Cardiac muscle cell (in vitro differentiated cells and primary cell): ENCODE results near the gene IQGAP2. TPM values are rescaled to one million over a fixed set of nuclear protein-coding genes. Genes with fewer than 3 reads are reported as not detected.
"Not testable (repeated sequence)": the region's sequence is repeated elsewhere in the genome, so short reads cannot be mapped to it uniquely, and the experiment has no call there.

ENCODE experiments used
- DNase-seq, 2 donors: peaks; one replicate each; pipeline versions ENCODE4 v3.0.0 to v3.0.0-alpha.2; 2010 to 2017; ENCODE audit warnings: low read depth in 1 of 2, low spot score in 1 of 2
- H3K27ac ChIP-seq: fragments of 200-600 bp; sonication (generic); 2 replicates; pipeline ENCODE4 v1.5.1; 2016
- H3K27me3 ChIP-seq: fragments of 200-600 bp; sonication (generic); 2 replicates; pipeline ENCODE4 v1.6.0; 2016; ENCODE audit warnings: control low read depth
- H3K36me3 ChIP-seq: fragments of 200-600 bp; sonication (generic); 2 replicates; pipeline ENCODE4 v1.5.1; 2016; ENCODE audit warnings: control low read depth
- H3K4me1 ChIP-seq: fragments of 200-600 bp; sonication (generic); 2 replicates; pipeline ENCODE4 v1.8.1; 2017; ENCODE audit warnings: low read depth, mild to moderate bottlenecking, mixed run types
- H3K4me3 ChIP-seq: fragments of 200-600 bp; sonication (generic); 2 replicates; pipeline ENCODE4 v1.5.1; 2016; ENCODE audit warnings: mild to moderate bottlenecking
- H3K9me3 ChIP-seq: fragments of 200-600 bp; sonication (generic); 2 replicates; pipeline ENCODE4 v1.5.1; 2017; ENCODE audit warnings: low read depth, mild to moderate bottlenecking, control low read depth
- polyA plus RNA-seq: library from polyadenylated mRNA; unstranded; fragments of >200 nt; fragmentation: Nextera tagmentation; extraction: Ambion mirVana; gene quantifications from 2 replicates; pipeline ENCODE4 v1.2.1, GENCODE V29; 2016
- total RNA-seq: library from RNA; depleted of rRNA; stranded (reverse); fragments of >200 nt; gene quantifications from 2 replicates; pipeline ENCODE4 v1.2.3, GENCODE V29; 2016
- TF ChIP-seq, protein P1 (sequence below): IDR thresholded peaks from 2 replicates; pipeline ENCODE4 v1.5.1; 2012; ENCODE audit warnings: low read depth, mild to moderate bottlenecking, low read length

The IQGAP2 gene
- total and polyA plus RNA-seq, 2 experiments from 2014 or later, result 4.1 to 10.8 TPM

DNA sequence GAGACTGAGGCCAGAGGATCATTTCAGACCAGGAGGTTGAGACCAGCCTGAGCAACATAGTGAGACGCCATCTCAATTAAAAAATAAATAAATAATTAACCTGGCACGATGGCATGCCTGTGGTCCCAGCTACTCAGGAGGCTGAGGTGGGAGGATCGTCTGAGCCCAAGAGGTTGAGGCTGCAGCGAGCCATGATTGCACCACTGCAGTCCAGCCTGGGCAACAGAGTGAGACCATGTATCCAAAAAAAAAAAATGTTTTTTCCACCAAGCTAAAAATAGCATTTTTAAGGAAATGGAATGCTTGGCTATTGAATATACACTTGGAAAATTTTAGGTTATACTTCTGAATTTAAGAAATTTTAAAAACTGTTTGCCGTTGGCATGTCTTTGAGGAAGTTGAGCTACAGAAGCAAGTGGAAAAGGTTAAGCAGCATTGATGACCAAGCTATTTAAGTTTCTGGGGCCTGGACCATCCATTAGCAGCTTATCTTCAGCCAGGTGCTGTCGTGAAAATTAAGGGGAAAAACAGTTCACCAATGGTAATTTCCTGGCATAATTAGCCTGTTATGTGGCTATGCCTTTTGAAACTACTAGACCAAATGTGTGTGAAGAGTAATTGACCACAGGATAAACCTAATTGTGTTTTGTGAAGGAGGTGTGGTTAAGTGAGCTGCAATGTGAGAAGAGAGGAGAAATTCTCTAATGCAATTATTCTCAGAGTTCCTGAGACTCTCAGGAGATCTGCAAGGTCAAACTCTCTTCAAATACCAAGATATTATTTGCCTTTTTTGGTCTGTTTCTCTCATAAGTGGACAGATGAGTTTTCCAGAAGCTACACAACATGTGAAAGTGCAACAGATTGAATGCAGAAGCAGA is 333.8 kb downstream of the IQGAP2 start:
- no peak overlapping the region for H3K4me3 ChIP-seq
- DNase-seq, result no peak
- no peaks in the 10 kb centered on the region for H3K4me1 ChIP-seq
- TF ChIP-seq, protein P1, sequence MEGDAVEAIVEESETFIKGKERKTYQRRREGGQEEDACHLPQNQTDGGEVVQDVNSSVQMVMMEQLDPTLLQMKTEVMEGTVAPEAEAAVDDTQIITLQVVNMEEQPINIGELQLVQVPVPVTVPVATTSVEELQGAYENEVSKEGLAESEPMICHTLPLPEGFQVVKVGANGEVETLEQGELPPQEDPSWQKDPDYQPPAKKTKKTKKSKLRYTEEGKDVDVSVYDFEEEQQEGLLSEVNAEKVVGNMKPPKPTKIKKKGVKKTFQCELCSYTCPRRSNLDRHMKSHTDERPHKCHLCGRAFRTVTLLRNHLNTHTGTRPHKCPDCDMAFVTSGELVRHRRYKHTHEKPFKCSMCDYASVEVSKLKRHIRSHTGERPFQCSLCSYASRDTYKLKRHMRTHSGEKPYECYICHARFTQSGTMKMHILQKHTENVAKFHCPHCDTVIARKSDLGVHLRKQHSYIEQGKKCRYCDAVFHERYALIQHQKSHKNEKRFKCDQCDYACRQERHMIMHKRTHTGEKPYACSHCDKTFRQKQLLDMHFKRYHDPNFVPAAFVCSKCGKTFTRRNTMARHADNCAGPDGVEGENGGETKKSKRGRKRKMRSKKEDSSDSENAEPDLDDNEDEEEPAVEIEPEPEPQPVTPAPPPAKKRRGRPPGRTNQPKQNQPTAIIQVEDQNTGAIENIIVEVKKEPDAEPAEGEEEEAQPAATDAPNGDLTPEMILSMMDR, result no peak
- no peaks in the 10 kb centered on the region for H3K36me3 ChIP-seq
- no peaks in the 10 kb centered on the region for H3K9me3 ChIP-seq
- no peaks in the 10 kb centered on the region for H3K27me3 ChIP-seq
- H3K27ac ChIP-seq, result no peak overlapping the region

DNA sequence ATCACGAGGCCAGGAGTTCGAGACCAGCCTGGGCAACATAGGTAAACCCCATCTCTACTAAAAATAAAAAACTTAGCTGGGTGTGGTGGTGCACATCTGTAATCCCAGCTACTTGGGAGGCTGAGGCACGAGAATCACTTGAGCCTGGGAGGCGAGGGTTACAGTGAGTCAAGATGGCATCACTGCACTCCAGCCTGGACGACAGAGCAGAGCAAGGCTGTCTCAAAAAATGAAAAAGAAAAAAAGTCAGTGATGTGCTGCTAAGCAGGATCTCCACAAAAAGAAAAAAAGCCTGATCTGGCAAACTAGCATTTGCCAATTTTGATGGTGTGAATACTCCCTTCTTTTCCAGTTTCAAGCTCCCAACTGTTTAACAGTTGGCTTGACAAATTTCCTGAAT is 334.8 kb downstream of the IQGAP2 start:
- H3K27ac ChIP-seq, result no peak overlapping the region
- TF ChIP-seq, protein P1, result no peak

DNA sequence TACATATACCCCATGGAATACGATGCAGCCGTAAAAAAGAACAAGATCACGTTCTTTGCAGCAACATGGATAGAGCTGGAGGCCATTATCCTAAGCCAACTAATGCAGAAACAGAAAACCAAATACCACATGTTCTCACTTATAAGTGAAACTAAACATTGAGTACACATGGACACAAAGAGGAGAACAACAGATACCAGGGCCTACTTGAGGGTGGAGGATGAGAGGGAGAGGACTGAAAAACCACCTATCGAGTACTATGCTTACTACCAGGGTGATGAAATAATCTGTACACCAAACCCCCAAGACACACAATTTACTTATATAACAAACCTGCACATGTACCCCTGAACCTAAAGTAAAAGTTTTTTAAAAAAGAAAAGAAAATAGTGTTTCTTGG is 338.4 kb downstream of the IQGAP2 start:
- H3K4me3 ChIP-seq, H3K27me3 ChIP-seq, H3K36me3 ChIP-seq, H3K27ac ChIP-seq, H3K4me1 ChIP-seq, DNase-seq, H3K9me3 ChIP-seq: not testable (repeated sequence)

More for the DNA sequence above, 334.8 kb downstream of the IQGAP2 start:
- Histone ChIP-seq H3K9me3 (no peaks in the 10 kb centered on the region), H3K4me3 (no peak overlapping the region), H3K36me3 (no peaks in the 10 kb centered on the region), H3K27me3 (no peaks in the 10 kb centered on the region), H3K4me1 (no peaks in the 10 kb centered on the region)
- no peak for DNase-seq

DNA sequence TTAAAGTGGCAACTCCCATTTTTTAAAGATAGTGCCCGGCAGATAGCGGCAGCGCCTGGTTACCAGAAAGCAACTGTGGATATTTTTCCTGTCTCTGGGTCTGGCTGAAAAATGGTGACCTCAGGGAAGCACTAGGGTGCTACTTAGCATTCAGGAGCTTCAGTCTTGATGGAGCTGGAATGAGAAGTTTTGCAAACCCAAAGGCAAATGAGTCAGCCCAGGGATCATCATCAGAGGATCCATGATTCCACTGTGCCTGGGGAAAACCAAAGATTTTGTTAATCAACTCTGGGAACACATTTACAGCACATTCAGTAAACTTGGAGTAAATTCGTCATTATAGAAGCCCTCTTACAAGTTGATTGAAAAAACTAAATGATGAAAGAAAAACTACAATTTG is 339.5 kb downstream of the IQGAP2 start:
- Histone ChIP-seq H3K36me3 (no peaks in the 10 kb centered on the region), H3K4me3 (no peak overlapping the region), H3K4me1 (no peaks in the 10 kb centered on the region), H3K27me3 (no peaks in the 10 kb centered on the region), H3K9me3 (no peaks in the 10 kb centered on the region), H3K27ac (no peak overlapping the region)
- DNase-seq, result peak in 1 of 2 donors; percentile 62
- TF ChIP-seq, protein P1, result no peak

DNA sequence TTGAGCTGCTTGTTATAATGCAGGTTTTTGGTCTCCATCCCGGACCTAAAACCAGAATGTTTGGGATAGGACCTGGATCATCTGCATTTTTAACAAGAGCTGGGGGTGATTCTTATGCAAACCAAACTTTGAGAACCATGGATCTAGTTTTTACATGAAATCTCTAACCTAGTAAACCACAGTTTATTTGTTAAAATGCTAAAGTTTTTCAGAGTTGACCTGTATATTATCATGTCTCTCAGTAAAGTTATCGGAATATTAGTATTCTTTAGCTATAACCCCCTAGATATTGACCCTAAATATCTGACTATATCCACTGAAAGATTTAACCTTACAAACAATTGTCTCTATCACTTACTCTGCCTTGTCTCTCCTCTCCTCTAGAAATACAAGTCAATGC is 341.5 kb downstream of the IQGAP2 start:
- TF ChIP-seq, protein P1, result no peak
- H3K9me3 ChIP-seq, result no peaks in the 10 kb centered on the region
- H3K4me3 ChIP-seq, result no peak overlapping the region
- H3K4me1 ChIP-seq, result no peaks in the 10 kb centered on the region
- DNase-seq, result no peak
- H3K27me3 ChIP-seq, result no peaks in the 10 kb centered on the region
- no peaks in the 10 kb centered on the region for H3K36me3 ChIP-seq
- no peak overlapping the region for H3K27ac ChIP-seq

DNA sequence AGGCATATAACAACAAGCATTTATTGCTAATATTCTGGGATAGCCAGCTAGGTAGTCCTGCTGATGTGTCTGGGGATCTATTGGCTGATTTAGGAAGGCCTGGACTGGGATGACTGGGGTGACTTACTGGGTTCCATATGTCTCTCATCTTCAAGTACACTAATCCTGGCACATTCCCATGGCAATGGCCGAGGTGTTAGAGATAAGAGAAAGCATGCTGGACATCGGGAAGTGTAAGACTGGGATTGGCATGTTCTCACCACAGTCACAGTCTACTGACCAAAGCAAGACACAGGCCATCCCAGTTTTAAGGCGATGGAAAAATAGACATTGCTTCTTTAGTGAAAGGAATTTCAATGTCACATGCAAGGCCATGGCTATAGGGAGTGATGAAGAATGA is 342.6 kb downstream of the IQGAP2 start:
- DNase-seq, result no peak
- Histone ChIP-seq H3K27me3 (no peaks in the 10 kb centered on the region), H3K27ac (no peak overlapping the region), H3K9me3 (no peaks in the 10 kb centered on the region), H3K4me3 (no peak overlapping the region), H3K36me3 (no peaks in the 10 kb centered on the region), H3K4me1 (no peaks in the 10 kb centered on the region)
- TF ChIP-seq, protein P1, result no peak
